SU-DHL-6 (cell line): ENCODE results near the gene ZXDC.

Source experiments
- CTCF ChIP-seq: fragments of 200-600 bp; sonication (generic); IDR thresholded peaks from one replicate; pipeline ENCODE4 v1.5.1; 2017; ENCODE audit warnings: antibody characterized with exemption, mild to moderate bottlenecking, low read length, moderate library complexity; ENCODE audit not compliant: insufficient read depth, poor library complexity, severe bottlenecking
- EZH2phosphoT487 ChIP-seq: fragments of 200-600 bp; sonication (generic), shearing (Covaris generic); conservative IDR thresholded peaks from 2 replicates; pipeline ENCODE4 v1.6.1; 2018; ENCODE audit warnings: mild to moderate bottlenecking, antibody characterized with exemption, low read length, moderate library complexity, mixed read lengths

GRCh38 chr3:126483321-126483761 is 7.7 kb upstream of the ZXDC start:
- TF ChIP-seq CTCF (no peak), EZH2phosphoT487 (no peak)
